ENCODE results near the gene AHCYL2.

AHCYL2 gene

DNA sequence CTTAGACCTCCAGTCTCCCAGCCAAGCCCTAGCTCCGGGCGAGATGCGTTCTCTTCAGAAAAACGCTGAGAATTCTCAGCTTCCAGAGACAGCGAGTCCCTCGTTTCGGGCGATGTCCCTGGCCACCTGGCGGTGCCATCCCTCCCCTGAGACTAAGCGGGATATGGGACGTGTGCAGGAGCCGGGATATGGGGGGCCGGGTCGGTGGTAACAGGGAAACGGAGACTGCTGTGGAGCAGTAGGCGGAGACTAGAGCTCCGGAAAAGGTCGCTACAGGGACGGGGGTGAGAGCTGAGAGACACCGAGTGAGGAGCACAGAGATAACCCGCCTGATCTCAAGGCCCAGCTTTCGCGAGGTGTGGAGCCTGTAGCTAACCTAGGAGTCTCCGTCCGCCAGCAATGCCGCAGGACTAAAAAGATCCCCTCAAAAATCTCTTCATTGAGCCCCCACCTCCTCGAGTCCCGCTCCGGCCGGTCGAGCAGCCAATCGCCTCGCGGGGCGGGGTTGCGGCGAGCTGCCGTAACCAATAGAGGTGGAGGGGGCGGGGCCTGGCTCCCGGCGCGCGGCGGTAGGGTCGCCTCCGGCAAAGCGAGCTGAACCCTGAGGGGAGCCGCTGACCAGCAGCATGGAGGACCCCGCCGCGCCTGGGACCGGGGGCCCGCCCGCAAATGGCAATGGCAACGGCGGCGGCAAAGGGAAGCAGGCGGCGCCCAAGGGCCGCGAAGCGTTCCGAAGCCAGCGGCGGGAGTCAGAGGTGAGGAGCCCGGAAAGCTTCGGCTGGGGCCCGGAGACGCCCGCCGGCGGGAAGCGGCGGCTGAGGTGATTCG, 209.2 kb downstream of the AHCYL2 start, which contains the start of gene STRIP2:
STRIP2 (plus strand) TSS at position 586 of the 828 bp plus-strand sequence; CDS start at position 627, 41 bp downstream.
- TF ChIP-seq, protein P1, sequence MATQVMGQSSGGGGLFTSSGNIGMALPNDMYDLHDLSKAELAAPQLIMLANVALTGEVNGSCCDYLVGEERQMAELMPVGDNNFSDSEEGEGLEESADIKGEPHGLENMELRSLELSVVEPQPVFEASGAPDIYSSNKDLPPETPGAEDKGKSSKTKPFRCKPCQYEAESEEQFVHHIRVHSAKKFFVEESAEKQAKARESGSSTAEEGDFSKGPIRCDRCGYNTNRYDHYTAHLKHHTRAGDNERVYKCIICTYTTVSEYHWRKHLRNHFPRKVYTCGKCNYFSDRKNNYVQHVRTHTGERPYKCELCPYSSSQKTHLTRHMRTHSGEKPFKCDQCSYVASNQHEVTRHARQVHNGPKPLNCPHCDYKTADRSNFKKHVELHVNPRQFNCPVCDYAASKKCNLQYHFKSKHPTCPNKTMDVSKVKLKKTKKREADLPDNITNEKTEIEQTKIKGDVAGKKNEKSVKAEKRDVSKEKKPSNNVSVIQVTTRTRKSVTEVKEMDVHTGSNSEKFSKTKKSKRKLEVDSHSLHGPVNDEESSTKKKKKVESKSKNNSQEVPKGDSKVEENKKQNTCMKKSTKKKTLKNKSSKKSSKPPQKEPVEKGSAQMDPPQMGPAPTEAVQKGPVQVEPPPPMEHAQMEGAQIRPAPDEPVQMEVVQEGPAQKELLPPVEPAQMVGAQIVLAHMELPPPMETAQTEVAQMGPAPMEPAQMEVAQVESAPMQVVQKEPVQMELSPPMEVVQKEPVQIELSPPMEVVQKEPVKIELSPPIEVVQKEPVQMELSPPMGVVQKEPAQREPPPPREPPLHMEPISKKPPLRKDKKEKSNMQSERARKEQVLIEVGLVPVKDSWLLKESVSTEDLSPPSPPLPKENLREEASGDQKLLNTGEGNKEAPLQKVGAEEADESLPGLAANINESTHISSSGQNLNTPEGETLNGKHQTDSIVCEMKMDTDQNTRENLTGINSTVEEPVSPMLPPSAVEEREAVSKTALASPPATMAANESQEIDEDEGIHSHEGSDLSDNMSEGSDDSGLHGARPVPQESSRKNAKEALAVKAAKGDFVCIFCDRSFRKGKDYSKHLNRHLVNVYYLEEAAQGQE (IDR thresholded peaks at IDR 0.05; ENCODE audit: insufficient read depth in 1 of 2, low read depth in 2 of 2, low read length in 2 of 2) = peak; percentile 10 to 55; a peak in 2 of 4 replicates
- TF ChIP-seq POLR2AphosphoS5 (IDR thresholded peaks at IDR 0.05; ENCODE audit: low read depth, low read length) = peak; percentile 36; the same call in 1 of the 2 replicates
- TF ChIP-seq FOXP2 (optimal IDR thresholded peaks at IDR 0.05; ENCODE audit: borderline replicate concordance, extremely low read depth, extremely low read length, insufficient read depth) = no peak
- no peak for TF ChIP-seq TAF1 (IDR thresholded peaks at IDR 0.05; ENCODE audit: borderline replicate concordance, insufficient read depth, low read length)
- no peak for TF ChIP-seq SIN3A (IDR thresholded peaks at IDR 0.05; ENCODE audit: borderline replicate concordance, insufficient read depth, low read length)

DNA sequence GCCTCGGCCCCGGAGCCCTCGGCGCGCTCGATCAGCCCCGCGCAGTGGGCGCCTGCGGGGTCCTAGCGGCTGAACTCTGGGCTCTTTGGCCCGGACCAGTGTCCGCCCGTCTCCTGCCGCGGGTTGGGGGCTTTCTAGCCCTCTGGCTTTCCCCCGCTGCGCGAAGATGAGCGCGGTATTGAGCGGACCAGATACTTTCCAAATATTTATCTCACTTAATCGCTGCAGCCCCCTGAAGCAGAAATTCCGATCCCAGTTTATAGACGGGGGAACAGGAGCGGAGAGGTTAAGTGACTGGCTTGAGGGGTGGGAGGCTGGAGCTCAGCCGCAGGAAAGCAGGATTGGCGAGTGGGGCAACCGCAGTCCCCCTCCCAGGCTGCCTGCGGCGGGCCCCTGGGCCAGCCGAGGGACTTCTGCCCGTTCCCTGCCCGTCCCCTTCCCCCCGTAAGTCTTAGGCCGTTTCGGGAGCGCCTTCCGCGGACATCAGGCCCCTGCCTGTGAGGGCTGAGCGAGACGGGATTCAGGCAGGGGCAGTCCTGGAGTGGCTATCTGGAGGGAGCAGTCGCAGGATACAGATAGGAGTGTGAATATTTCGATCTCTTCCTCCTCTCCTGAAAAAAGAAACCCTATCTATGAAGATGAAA, 210.0 kb downstream of the AHCYL2 start:
- TF ChIP-seq POLR2AphosphoS5 (IDR thresholded peaks at IDR 0.05; ENCODE audit: low read depth, low read length) (no peak), SIN3A (IDR thresholded peaks at IDR 0.05; ENCODE audit: borderline replicate concordance, insufficient read depth, low read length) (no peak), FOXP2 (optimal IDR thresholded peaks at IDR 0.05; ENCODE audit: borderline replicate concordance, extremely low read depth, extremely low read length, insufficient read depth) (no peak), TAF1 (IDR thresholded peaks at IDR 0.05; ENCODE audit: borderline replicate concordance, insufficient read depth, low read length) (no peak)
- TF ChIP-seq, protein P1 (IDR thresholded peaks at IDR 0.05; ENCODE audit: insufficient read depth in 1 of 2, low read depth in 2 of 2, low read length in 2 of 2) = no peak

DNA sequence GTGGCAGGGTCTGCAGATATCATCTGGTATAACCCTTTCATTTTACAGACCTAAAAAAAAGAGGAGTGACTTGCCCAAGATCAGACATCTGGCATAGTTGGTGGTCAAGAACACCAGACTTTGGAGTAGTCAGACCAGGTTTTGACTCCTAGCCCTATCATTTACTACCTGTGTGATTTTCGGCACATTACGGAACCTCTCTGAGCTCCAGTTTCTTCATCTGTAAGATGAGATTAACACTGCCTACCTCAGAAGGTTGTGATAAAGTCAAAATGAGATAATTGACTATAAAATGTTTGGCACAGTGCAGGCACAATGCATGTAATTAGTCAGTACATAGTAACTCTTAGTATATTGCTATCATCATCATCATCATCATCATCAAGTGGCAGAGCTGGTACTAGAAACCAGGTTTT, 210.6 kb downstream of the AHCYL2 start:
- TF ChIP-seq TAF1 (IDR thresholded peaks at IDR 0.05; ENCODE audit: borderline replicate concordance, insufficient read depth, low read length) (no peak), FOXP2 (optimal IDR thresholded peaks at IDR 0.05; ENCODE audit: borderline replicate concordance, extremely low read depth, extremely low read length, insufficient read depth) (no peak), POLR2AphosphoS5 (IDR thresholded peaks at IDR 0.05; ENCODE audit: low read depth, low read length) (no peak), SIN3A (IDR thresholded peaks at IDR 0.05; ENCODE audit: borderline replicate concordance, insufficient read depth, low read length) (no peak)
- TF ChIP-seq, protein P1 (IDR thresholded peaks at IDR 0.05; ENCODE audit: insufficient read depth in 1 of 2, low read depth in 2 of 2, low read length in 2 of 2) = no peak

DNA sequence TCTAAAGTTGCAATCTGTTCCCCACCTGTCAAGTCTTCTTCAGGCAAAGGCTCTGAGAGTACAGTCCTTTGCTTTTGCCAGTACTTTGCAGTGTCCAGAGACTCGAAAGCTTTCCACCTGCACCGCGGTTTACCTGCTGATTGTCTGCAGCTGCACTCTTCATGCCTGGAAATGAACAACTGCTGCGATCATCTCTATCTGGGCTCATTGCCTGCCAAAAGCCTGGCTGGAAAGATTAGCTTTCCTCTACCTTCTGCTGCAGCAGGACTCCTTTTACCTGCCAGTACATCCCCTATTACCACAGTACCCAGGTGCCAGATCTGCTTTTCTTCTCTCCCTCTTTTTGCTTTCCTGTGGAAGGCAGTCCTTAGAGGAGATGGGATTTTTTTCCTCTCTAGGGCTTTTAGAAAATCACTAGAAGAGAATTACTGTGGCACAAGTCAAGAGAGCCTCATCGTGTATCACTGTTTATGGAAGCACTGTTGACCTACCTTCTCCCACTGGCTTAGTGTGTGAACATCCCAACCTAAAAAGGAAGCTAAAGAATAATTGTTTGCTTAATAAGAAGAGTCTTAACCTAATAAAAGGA, 211.6 kb downstream of the AHCYL2 start:
- TF ChIP-seq SIN3A (IDR thresholded peaks at IDR 0.05; ENCODE audit: borderline replicate concordance, insufficient read depth, low read length) (no peak), TAF1 (IDR thresholded peaks at IDR 0.05; ENCODE audit: borderline replicate concordance, insufficient read depth, low read length) (no peak), POLR2AphosphoS5 (IDR thresholded peaks at IDR 0.05; ENCODE audit: low read depth, low read length) (no peak), FOXP2 (optimal IDR thresholded peaks at IDR 0.05; ENCODE audit: borderline replicate concordance, extremely low read depth, extremely low read length, insufficient read depth) (no peak)
- TF ChIP-seq, protein P1 (IDR thresholded peaks at IDR 0.05; ENCODE audit: insufficient read depth in 1 of 2, low read depth in 2 of 2, low read length in 2 of 2) = no peak

Measured in PFSK-1 (cell line).